OCI-LY3 (cell line): Measurements from ENCODE around the gene WDR86.

Experiments
- H2AFZ ChIP-seq: fragments of 200-600, 300-600 bp; shearing (Covaris generic); 2 replicates; pipeline ENCODE4 v1.6.0; 2014; ENCODE audit warnings: antibody characterized with exemption, low read depth, low read length
- H3K27ac ChIP-seq: fragments of 200-600, 300-600 bp; sonication (generic); 2 replicates; pipeline ENCODE4 v1.5.1; 2014; ENCODE audit warnings: mild to moderate bottlenecking, low read length, moderate library complexity, mixed read lengths
- H3K27me3 ChIP-seq: fragments of 200-600, 300-600 bp; sonication (generic); 2 replicates; pipeline ENCODE4 v1.6.1; 2014; ENCODE audit warnings: low read depth, low read length, mixed read lengths
- H3K36me3 ChIP-seq: fragments of 200-600, 300-600 bp; sonication (generic); replicated peaks from 2 replicates; pipeline ENCODE3; 2014; ENCODE audit warnings: low read depth, low read length, mixed read lengths
- H3K4me1 ChIP-seq: fragments of 300-600, 200-600 bp; sonication (generic); 2 replicates; pipeline ENCODE4 v1.6.1; 2014; ENCODE audit warnings: low read length, mixed read lengths
- H3K4me2 ChIP-seq: fragments of 200-600, 300-600 bp; sonication (generic); 2 replicates; pipeline ENCODE4 v1.6.1; 2014; ENCODE audit warnings: low read length, mixed read lengths
- H3K4me3 ChIP-seq: fragments of 300-600, 200-600 bp; sonication (generic); 2 replicates; pipeline ENCODE4 v1.5.1; 2014; ENCODE audit warnings: antibody characterized with exemption, mild to moderate bottlenecking, low read length, moderate library complexity
- H3K79me2 ChIP-seq: fragments of 300-600, 200-600 bp; shearing (Covaris generic); 2 replicates; pipeline ENCODE4 v1.6.1; 2014; ENCODE audit warnings: mild to moderate bottlenecking, low read length, mixed read lengths
- H3K9ac ChIP-seq: fragments of 300-600, 200-600 bp; shearing (Covaris generic); 2 replicates; pipeline ENCODE4 v1.6.0; 2014; ENCODE audit warnings: mild to moderate bottlenecking, low read length, moderate library complexity
- H3K9me3 ChIP-seq: fragments of 200-600, 300-600 bp; shearing (Covaris generic); 2 replicates; pipeline ENCODE4 v1.6.1; 2014; ENCODE audit warnings: low read length, mixed read lengths; ENCODE audit not compliant: insufficient read depth
- H4K20me1 ChIP-seq: fragments of 200-600, 300-600 bp; sonication (generic); 2 replicates; pipeline ENCODE4 v1.6.1; 2016; ENCODE audit warnings: low read length, mixed read lengths; ENCODE audit not compliant: insufficient read depth
- CTCF ChIP-seq: fragments of 200-600, 300-600 bp; sonication (generic); IDR thresholded peaks from 2 replicates; pipeline ENCODE4 v1.5.1; 2014; ENCODE audit warnings: antibody characterized with exemption, low read length, low read depth
- EZH2phosphoT487 ChIP-seq: fragments of 200-600 bp; shearing (Covaris generic); IDR thresholded peaks from 2 replicates; pipeline ENCODE4 v1.6.1; 2018; ENCODE audit warnings: antibody characterized with exemption, mixed run types, low read depth

WDR86 gene

GRCh38 chr7:151393031-151393977, 16.5 kb downstream of the WDR86 start:
- H3K27me3 ChIP-seq: peaks cover 12% of the 10 kb centered on the region
- H3K4me1 ChIP-seq: no peaks in the 10 kb centered on the region
- H3K4me3 ChIP-seq: no peak overlapping the region
- no peak for TF ChIP-seq EZH2phosphoT487
- no peak for TF ChIP-seq CTCF
- no peaks in the 10 kb centered on the region for H4K20me1 ChIP-seq
- no peak overlapping the region for H2AFZ ChIP-seq
- no peak overlapping the region for H3K27ac ChIP-seq
- H3K9me3 ChIP-seq: no peaks in the 10 kb centered on the region
- no peaks in the 10 kb centered on the region for H3K36me3 ChIP-seq
- H3K9ac ChIP-seq: no peak overlapping the region
- no peaks in the 10 kb centered on the region for H3K79me2 ChIP-seq
- H3K4me2 ChIP-seq: no peak overlapping the region

GRCh38 chr7:151392426-151392825, 17.4 kb downstream of the WDR86 start:
- no peak overlapping the region for H3K27ac ChIP-seq
- no peaks in the 10 kb centered on the region for H4K20me1 ChIP-seq
- no peaks in the 10 kb centered on the region for H3K36me3 ChIP-seq
- peaks cover 18% of the 10 kb centered on the region for H3K27me3 ChIP-seq
- H3K79me2 ChIP-seq: no peaks in the 10 kb centered on the region
- H3K4me1 ChIP-seq: no peaks in the 10 kb centered on the region
- no peak overlapping the region for H3K4me2 ChIP-seq
- H3K9me3 ChIP-seq: no peaks in the 10 kb centered on the region
- TF ChIP-seq CTCF (no peak), EZH2phosphoT487 (no peak)
- no peak overlapping the region for H3K4me3 ChIP-seq
- H3K9ac ChIP-seq: no peak overlapping the region
- no peak overlapping the region for H2AFZ ChIP-seq

GRCh38 chr7:151392002-151392401, 17.8 kb downstream of the WDR86 start:
- Histone ChIP-seq H3K4me2 (no peak overlapping the region), H3K27me3 (peaks cover 18% of the 10 kb centered on the region), H3K79me2 (no peaks in the 10 kb centered on the region), H3K27ac (no peak overlapping the region), H3K4me1 (no peaks in the 10 kb centered on the region), H3K9ac (no peak overlapping the region), H3K9me3 (no peaks in the 10 kb centered on the region), H2AFZ (no peak overlapping the region), H3K4me3 (no peak overlapping the region), H4K20me1 (no peaks in the 10 kb centered on the region), H3K36me3 (no peaks in the 10 kb centered on the region)
- TF ChIP-seq EZH2phosphoT487 (no peak), CTCF (no peak)

- no peak for TF ChIP-seq EZH2phosphoT487
- no peak for TF ChIP-seq CTCF
- no peaks in the 10 kb centered on the region for H4K20me1 ChIP-seq
- no peak overlapping the region for H2AFZ ChIP-seq
- H3K4me1 ChIP-seq: no peaks in the 10 kb centered on the region
- no peaks in the 10 kb centered on the region for H3K79me2 ChIP-seq
- no peak overlapping the region for H3K4me3 ChIP-seq
- no peaks in the 10 kb centered on the region for H3K36me3 ChIP-seq
- no peak overlapping the region for H3K9ac ChIP-seq
- H3K4me2 ChIP-seq: no peak overlapping the region
- peaks cover 18% of the 10 kb centered on the region for H3K27me3 ChIP-seq
- no peaks in the 10 kb centered on the region for H3K9me3 ChIP-seq
- no peak overlapping the region for H3K27ac ChIP-seq
Measured at GRCh38 chr7:151391358-151391730, 18.5 kb downstream of the WDR86 start.
